HG02798 (cell line): ENCODE measurements around the gene P3H3.

Source experiments
- ATAC-seq: cut with Tn5 transposase; IDR thresholded peaks from one replicate; pipeline ENCODE4 v1.9.1; 2021; ENCODE audit warnings: mild to moderate bottlenecking; ENCODE audit not compliant: unreplicated experiment, poor library complexity

P3H3 gene, protein sequence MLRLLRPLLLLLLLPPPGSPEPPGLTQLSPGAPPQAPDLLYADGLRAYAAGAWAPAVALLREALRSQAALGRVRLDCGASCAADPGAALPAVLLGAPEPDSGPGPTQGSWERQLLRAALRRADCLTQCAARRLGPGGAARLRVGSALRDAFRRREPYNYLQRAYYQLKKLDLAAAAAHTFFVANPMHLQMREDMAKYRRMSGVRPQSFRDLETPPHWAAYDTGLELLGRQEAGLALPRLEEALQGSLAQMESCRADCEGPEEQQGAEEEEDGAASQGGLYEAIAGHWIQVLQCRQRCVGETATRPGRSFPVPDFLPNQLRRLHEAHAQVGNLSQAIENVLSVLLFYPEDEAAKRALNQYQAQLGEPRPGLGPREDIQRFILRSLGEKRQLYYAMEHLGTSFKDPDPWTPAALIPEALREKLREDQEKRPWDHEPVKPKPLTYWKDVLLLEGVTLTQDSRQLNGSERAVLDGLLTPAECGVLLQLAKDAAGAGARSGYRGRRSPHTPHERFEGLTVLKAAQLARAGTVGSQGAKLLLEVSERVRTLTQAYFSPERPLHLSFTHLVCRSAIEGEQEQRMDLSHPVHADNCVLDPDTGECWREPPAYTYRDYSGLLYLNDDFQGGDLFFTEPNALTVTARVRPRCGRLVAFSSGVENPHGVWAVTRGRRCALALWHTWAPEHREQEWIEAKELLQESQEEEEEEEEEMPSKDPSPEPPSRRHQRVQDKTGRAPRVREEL

DNA sequence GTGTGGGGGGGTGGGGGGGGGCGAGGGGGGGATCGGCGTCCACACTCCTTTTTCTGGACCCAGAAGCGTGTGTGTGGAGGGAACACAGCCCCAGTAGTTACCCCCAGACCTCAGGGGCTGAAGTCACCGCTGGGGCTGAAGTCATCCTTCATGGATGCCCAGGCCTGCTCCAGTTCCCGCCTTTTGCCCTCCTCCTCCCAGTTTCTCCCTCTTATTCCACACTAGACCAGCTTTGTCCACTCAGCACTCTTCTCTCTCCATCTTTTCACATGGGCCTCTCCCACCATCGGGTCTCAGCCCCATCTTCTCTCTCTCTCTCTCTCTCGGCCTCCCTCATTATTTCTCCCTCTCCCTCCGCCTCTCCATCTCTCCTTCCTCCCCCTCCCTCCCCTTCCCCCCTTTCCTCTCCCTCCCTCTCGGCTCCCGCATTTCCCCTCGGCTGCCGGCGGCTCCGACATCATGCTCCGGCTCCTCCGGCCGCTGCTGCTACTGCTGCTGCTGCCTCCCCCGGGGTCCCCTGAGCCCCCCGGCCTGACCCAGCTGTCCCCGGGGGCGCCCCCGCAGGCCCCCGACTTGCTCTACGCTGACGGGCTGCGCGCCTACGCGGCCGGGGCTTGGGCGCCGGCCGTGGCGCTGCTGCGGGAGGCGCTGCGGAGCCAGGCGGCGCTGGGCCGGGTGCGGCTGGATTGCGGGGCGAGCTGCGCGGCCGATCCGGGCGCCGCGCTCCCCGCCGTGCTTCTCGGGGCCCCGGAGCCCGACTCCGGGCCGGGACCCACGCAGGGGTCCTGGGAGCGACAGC lies at the start of gene P3H3:
Gene P3H3, plus strand, starts transcription at position 426 of the 799 bp plus-strand sequence. Its CDS starts 34 bp downstream, at position 460.
- ATAC-seq: no peak

- ATAC-seq: peak; percentile 84
Measured at GRCh38 chr12:6778574-6779550, 49.3 kb upstream of the P3H3 start.

- no peak for ATAC-seq
Measured at GRCh38 chr12:6779708-6780432, 48.3 kb upstream of the P3H3 start.

DNA sequence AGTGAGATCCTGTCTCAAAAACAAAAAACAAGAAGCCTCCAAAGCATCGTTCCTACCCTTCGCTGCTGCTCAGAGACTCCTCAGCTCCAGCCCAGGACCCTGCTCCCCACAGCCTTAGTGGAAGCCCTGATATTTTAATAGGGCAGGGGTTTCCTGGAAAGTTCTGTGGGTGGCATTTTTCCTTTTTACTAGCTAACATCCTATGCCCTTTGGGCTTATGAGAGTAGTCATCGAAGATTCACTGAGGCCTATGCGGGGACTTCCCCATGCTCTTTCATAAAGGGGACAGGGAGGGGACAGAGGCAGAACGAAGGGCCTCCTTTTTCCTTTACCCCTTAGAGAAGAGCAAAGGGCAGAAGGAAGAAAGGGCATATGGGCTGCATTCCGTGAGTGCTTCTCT lies 47.6 kb upstream of the P3H3 start:
- ATAC-seq: no peak

- ATAC-seq: no peak
Measured at GRCh38 chr12:6782119-6782518, 46.1 kb upstream of the P3H3 start.

DNA sequence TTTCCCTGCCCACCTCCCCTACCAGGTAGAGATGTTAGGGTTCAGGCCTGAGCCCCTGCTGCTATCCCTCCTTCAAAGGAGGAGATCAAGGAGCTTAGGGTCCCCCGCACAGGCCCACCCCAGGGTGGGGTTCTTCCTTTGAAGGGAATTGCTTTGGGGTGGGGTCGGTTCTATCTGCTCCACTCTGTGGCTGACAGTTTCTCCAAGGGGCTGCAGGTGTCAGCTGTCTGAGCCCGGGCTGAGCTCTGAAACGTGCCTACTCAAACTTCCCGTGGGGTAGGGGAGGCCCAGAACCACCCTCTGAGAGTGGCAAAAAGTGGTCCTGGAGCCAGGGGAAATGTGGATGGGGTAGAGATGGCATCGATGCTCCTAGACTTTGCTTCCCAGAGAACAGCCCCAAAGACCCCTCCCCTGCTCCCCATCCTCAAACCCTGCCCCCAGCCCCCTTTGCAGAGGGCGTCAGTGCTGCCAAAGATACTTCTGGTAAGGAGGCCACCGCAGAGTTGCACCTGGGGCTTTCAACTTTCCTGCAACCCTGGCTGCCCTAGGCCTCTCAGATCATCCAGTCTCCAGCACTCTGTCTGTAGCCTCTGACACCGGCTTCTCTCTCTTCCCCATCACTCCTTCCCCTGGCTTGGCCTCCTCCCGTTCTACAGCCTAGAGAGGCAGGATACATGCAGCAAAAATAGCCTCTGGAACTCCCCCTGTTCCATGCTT lies 45.2 kb upstream of the P3H3 start:
- ATAC-seq: no peak

DNA sequence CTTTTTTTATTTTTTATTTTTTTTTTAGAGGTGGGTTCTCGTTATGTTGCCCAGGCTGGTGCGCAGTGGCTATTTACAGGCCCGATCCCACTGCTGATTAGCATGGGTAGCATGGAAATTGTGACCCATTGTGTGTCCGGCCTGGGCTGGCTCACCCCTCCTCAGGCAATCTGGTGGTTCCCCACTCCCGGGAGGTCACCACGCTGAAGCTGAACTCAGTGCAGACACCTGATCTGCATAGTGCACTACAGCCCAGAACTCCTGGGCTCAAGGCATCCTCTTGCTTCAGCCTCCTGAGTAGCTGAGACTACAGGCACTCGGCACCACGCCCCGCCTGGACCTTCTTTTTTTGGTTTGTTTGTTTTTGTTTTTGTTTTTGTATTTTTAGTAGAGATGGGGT lies 44.4 kb upstream of the P3H3 start:
- ATAC-seq: no peak

DNA sequence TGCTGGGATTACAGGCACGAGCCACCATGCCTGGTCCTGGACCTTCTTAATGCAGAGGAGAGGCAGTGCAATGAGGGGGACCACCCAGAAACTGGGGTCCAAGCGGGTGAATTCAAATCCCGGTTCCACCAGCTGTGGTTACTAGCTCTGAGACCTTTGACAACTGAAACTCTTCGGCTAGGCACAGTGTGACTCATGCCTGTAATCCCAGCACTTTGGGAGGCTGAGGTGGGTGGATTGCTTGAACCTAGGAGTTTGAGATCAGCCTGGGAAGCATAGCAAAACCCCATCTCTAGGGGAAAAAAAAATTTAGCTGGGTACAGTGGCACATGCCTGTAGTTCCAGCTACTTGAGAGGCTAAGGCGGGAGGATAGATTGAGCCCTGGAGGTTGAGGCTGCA lies 43.9 kb upstream of the P3H3 start:
- no peak for ATAC-seq

DNA sequence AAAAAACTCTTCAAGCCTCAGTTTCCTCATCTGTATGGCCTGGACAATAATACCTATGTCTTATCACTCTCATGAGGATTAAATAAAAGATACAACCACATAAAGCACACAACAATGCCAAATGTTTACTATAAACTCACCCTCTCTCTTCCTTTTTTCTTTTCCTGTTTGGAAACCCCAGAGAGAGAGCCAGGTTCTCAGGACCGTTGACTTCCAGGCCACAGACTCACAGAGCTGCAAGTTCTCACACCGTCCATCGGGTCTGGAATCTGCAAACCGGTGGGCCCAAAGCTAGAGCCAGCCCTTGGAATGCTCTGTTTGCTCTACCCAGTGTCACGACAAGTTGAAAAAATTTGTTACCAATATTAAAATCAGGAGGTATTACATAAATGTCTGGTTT lies 43.4 kb upstream of the P3H3 start:
- ATAC-seq: no peak

GRCh38 chr12:6786416-6787094 lies 41.7 kb upstream of the P3H3 start:
- no peak for ATAC-seq

GRCh38 chr12:6787309-6787708 lies 40.9 kb upstream of the P3H3 start:
- ATAC-seq: no peak

GRCh38 chr12:6788972-6789924 lies 39.0 kb upstream of the P3H3 start, which contains the start of gene CD4:
CD4 (plus strand) TSS chr12:6789528; CDS start chr12:6800139, 10,611 bp downstream.
- ATAC-seq: no peak

DNA sequence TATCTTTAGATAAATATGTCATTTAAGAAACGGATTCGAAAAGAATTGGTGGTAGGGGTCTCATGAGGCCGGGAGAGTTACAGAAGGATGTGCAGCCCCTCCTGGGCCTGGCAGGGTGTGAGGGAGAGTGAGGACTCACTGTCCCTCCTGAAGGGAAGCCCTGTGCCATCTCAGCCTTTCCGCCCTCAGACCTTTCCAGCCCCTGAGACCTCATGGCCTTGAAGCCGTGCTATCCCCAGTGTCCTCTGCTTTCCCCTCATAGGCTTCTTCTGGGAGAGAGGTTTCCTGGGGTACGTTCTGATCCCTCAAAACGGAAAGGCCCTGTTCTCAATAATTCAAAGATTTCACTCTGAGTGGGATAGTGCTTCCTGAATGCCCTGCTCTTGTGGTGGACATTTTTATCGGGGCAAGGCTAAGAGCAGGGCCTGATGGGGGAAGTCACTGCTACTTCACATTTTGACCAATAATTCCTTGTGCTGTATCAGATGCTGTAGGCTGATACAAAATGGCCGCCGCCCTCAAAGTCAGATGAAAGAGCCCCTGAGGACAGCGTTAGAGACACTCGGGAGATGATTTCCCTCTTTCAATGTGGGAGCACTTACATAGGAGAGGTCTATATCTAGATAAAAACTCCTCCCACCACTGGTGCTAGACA lies 37.6 kb upstream of the P3H3 start:
- no peak for ATAC-seq

GRCh38 chr12:6791931-6792520 lies 36.2 kb upstream of the P3H3 start:
- ATAC-seq: no peak

- no peak for ATAC-seq
Measured at GRCh38 chr12:6792522-6793201, 35.5 kb upstream of the P3H3 start.
